Measurements from ENCODE around the gene CYP4Z1. TPM values are rescaled to one million over a fixed set of nuclear protein-coding genes. Genes with fewer than 3 reads are reported as not detected.
A peak's percentile ranks its signal among the peaks of the same experiment; 100 is the strongest.
"Not testable (repeated sequence)": the region's sequence is repeated elsewhere in the genome, so short reads cannot be mapped to it uniquely, and the experiment has no call there.

Gene CYP4Z1
- total RNA-seq, 4 donors from 2014 or later = 0.52 to 3.4 (median 1.3) TPM

GRCh38 chr1:47030170-47030805 is 36.7 kb upstream of the CYP4Z1 start:
- Histone ChIP-seq H3K4me1 (peaks cover 23% of the 10 kb centered on the region), H3K36me3 (no peaks in the 10 kb centered on the region), H3K4me3 (no peak overlapping the region), H3K9me3 (no peaks in the 10 kb centered on the region), H3K27me3 (no peaks in the 10 kb centered on the region), H3K27ac (peak overlapping the region; percentile 54)
- TF ChIP-seq POLR2A (IDR thresholded peaks at IDR 0.05) (no peak), POLR2AphosphoS5 (IDR thresholded peaks at IDR 0.05) (no peak), EP300 (IDR thresholded peaks at IDR 0.05) (no peak)
- TF ChIP-seq, protein P1, sequence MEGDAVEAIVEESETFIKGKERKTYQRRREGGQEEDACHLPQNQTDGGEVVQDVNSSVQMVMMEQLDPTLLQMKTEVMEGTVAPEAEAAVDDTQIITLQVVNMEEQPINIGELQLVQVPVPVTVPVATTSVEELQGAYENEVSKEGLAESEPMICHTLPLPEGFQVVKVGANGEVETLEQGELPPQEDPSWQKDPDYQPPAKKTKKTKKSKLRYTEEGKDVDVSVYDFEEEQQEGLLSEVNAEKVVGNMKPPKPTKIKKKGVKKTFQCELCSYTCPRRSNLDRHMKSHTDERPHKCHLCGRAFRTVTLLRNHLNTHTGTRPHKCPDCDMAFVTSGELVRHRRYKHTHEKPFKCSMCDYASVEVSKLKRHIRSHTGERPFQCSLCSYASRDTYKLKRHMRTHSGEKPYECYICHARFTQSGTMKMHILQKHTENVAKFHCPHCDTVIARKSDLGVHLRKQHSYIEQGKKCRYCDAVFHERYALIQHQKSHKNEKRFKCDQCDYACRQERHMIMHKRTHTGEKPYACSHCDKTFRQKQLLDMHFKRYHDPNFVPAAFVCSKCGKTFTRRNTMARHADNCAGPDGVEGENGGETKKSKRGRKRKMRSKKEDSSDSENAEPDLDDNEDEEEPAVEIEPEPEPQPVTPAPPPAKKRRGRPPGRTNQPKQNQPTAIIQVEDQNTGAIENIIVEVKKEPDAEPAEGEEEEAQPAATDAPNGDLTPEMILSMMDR (IDR thresholded peaks at IDR 0.05) = no peak
- DNase-seq (ENCODE audit: low spot score in 2 of 2) = no peak
- 35% methylated on average over 3 of the region's 3 CpGs for WGBS

DNA sequence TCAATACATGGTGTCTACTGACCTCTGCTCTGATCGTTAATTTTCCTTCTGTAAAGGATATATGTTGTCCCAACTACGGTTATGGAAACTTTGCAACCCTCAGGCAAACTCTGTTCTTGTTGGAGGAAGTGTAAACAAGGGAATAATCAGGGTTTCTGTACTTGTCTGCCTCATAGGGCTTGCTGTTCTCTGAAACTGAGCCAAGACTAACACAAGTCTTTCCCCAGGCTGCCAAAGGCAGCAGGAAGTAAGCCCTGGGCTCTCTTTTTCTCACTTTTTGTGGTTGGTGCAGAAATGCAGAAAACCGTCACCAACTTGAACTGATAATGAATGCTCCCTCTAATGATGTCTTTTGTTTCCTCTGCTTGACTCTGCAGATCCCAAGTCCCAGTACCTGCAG is 36.0 kb upstream of the CYP4Z1 start:
- H3K4me3 ChIP-seq = no peak overlapping the region
- H3K4me1 ChIP-seq = peaks cover 23% of the 10 kb centered on the region
- H3K27me3 ChIP-seq = no peaks in the 10 kb centered on the region
- no peaks in the 10 kb centered on the region for H3K9me3 ChIP-seq
- no peaks in the 10 kb centered on the region for H3K36me3 ChIP-seq
- 29% methylated on average over 3 of the region's 3 CpGs for WGBS
- TF ChIP-seq, protein P1 (IDR thresholded peaks at IDR 0.05) = no peak
- TF ChIP-seq POLR2AphosphoS5 (IDR thresholded peaks at IDR 0.05) = no peak
- TF ChIP-seq POLR2A (IDR thresholded peaks at IDR 0.05) = no peak
- TF ChIP-seq EP300 (IDR thresholded peaks at IDR 0.05) = no peak
- H3K27ac ChIP-seq = peak overlapping the region; percentile 54
- DNase-seq (ENCODE audit: low spot score in 2 of 2) = no peak

- Histone ChIP-seq H3K4me1 (peaks cover 23% of the 10 kb centered on the region), H3K9me3 (no peaks in the 10 kb centered on the region), H3K27ac (peak overlapping the region; percentile 54), H3K27me3 (no peaks in the 10 kb centered on the region), H3K4me3 (no peak overlapping the region), H3K36me3 (no peaks in the 10 kb centered on the region)
- TF ChIP-seq EP300 (IDR thresholded peaks at IDR 0.05) (no peak), POLR2A (IDR thresholded peaks at IDR 0.05) (no peak)
- TF ChIP-seq, protein P1 (IDR thresholded peaks at IDR 0.05) = no peak
- 65% methylated on average over 3 of the region's 3 CpGs for WGBS
- DNase-seq (ENCODE audit: low spot score in 2 of 2) = no peak
Measured at GRCh38 chr1:47031585-47031984, 35.4 kb upstream of the CYP4Z1 start.

DNA sequence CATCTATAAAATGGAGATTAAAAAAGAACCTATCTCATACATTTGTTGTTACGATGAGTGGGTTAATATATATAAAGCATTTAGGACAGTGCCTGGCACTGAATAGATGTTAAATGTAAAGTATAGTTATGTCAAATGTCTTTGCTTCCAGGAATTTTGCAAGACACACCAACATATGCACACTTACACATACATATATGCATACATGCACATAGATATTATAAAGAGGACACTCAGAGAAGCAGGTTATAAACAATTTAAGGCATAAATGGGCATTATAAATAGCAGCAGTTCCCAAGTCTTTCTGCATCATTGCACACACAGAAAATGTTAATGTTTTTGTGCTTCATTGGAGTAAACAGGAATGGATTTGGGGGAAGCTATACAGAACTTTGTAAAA is 30.3 kb upstream of the CYP4Z1 start:
- Histone ChIP-seq H3K36me3 (no peaks in the 10 kb centered on the region), H3K4me3 (no peak overlapping the region), H3K27ac (no peak overlapping the region), H3K9me3 (no peaks in the 10 kb centered on the region), H3K4me1 (peaks cover 2% of the 10 kb centered on the region), H3K27me3 (no peaks in the 10 kb centered on the region)
- 95% methylated on average over 1 of the region's 1 CpG for WGBS
- TF ChIP-seq, protein P1 (IDR thresholded peaks at IDR 0.05) = no peak
- TF ChIP-seq POLR2AphosphoS5 (IDR thresholded peaks at IDR 0.05) (no peak), EP300 (IDR thresholded peaks at IDR 0.05) (no peak), POLR2A (IDR thresholded peaks at IDR 0.05) (no peak)
- no peak for DNase-seq (ENCODE audit: low spot score in 2 of 2)

GRCh38 chr1:47059376-47059775 is 7.7 kb upstream of the CYP4Z1 start:
- H3K4me3 ChIP-seq = no peak overlapping the region
- DNase-seq (ENCODE audit: low spot score in 2 of 2) = no peak

GRCh38 chr1:47069080-47069479 is 2.0 kb downstream of the CYP4Z1 start:
- H3K4me1 ChIP-seq; DNase-seq (ENCODE audit: low spot score in 2 of 2); H3K36me3 ChIP-seq; H3K4me3 ChIP-seq; H3K9me3 ChIP-seq; H3K27me3 ChIP-seq; H3K27ac ChIP-seq: not testable (repeated sequence)
- 82% methylated on average over 3 of the region's 4 CpGs for WGBS

More at GRCh38 chr1:47059376-47059775, 7.7 kb upstream of the CYP4Z1 start:
- Histone ChIP-seq H3K27me3 (no peaks in the 10 kb centered on the region), H3K36me3 (no peaks in the 10 kb centered on the region), H3K4me1 (no peaks in the 10 kb centered on the region), H3K27ac (no peak overlapping the region), H3K9me3 (no peaks in the 10 kb centered on the region)
- 38% methylated on average over 1 of the region's 1 CpG for WGBS
- TF ChIP-seq POLR2AphosphoS5 (IDR thresholded peaks at IDR 0.05) (no peak), POLR2A (IDR thresholded peaks at IDR 0.05) (no peak), EP300 (IDR thresholded peaks at IDR 0.05) (no peak)
- TF ChIP-seq, protein P1 (IDR thresholded peaks at IDR 0.05) = no peak

GRCh38 chr1:47069509-47069908 is 2.5 kb downstream of the CYP4Z1 start:
- not testable (repeated sequence) for DNase-seq (ENCODE audit: low spot score in 2 of 2); H3K9me3 ChIP-seq; H3K36me3 ChIP-seq; H3K27ac ChIP-seq; H3K4me3 ChIP-seq; H3K27me3 ChIP-seq; H3K4me1 ChIP-seq

Measured in suprapubic skin (tissue), 4 donors.